ENCODE measurements around the gene ACYP2. TPM values are rescaled to one million over a fixed set of nuclear protein-coding genes. Genes with fewer than 3 reads are reported as not detected.
A peak's percentile ranks its signal among the peaks of the same experiment; 100 is the strongest.

ACYP2 gene
- total and polyA plus RNA-seq, 2 experiments from 2014 or later: 16.6 to 41.6 TPM

DNA sequence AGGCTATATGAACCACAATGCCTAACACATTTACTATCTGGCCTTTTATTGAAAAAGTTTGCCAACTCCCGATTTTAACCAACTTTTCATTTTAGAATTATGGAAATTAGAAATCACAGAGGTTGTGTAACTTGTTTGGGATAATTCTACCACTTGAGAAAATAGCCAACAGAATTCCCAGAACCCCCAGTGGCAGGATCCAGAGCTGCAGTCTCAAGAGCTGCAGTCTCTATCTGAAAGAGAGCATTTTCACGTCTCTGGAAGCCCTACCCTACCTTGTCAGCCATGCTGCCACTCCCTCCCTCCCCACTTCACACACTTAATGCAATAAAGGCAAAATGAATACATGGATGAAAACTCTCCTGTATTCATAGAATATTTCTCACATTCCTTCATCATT is 164.0 kb downstream of the ACYP2 start:
- Histone ChIP-seq H3K4me1 (ENCODE audit: insufficient read depth) (peaks cover 15% of the 10 kb centered on the region), H3K36me3 (ENCODE audit: low read depth) (no peaks in the 10 kb centered on the region)
- 90 to 100% methylated on average over 2 of the region's 2 CpGs for WGBS, 2 experiments (ENCODE audit: low coverage in 1 of 2, low lambda C conversion rate in 2 of 2, missing lambda C conversion rate in 2 of 2)

DNA sequence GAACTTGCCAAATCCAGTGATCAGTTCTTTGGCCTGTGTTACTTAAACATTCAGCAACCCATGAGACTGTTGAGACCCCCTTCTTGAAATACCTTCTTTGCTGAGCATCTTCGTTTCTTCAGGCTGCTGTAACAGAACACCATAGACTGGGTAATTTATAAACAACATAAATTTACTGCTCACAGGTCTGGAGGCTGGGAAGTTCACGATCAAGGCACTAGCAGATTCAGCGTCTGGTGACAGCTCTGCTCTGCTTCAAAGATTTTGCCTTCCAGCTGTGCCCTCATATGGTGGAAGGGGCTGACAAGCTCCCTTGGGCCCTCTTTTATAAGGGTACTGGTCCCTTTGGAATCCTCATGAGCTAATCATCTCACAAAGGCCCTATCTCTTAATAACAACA is 169.4 kb downstream of the ACYP2 start:
- DNase-seq: no peak
- in situ Hi-C loops (cut with MboI): no loop called here
- no peaks in the 10 kb centered on the region for H4K20me1 ChIP-seq (ENCODE audit: insufficient read depth)
- no peak overlapping the region for H3K9ac ChIP-seq
- no peak overlapping the region for H3K4me2 ChIP-seq (ENCODE audit: unreplicated experiment)
- no peaks in the 10 kb centered on the region for H3K9me3 ChIP-seq (ENCODE audit: low read depth)
- H3K36me3 ChIP-seq (ENCODE audit: low read depth): no peaks in the 10 kb centered on the region
- H3K9me2 ChIP-seq (ENCODE audit: insufficient read depth): no peaks in the 10 kb centered on the region
- H3K4me3 ChIP-seq: no peak overlapping the region
- H3K79me2 ChIP-seq (ENCODE audit: insufficient read depth): no peaks in the 10 kb centered on the region
- no peak overlapping the region for H3K27ac ChIP-seq
- no peaks in the 10 kb centered on the region for H3K4me1 ChIP-seq (ENCODE audit: insufficient read depth)
- 85 to 91% methylated on average over 3 of the region's 3 CpGs for WGBS, 2 experiments (ENCODE audit: low coverage in 1 of 2, low lambda C conversion rate in 2 of 2, missing lambda C conversion rate in 2 of 2)
- no peak overlapping the region for H2AFZ ChIP-seq
- H3K27me3 ChIP-seq (replicated peaks; ENCODE audit: insufficient read depth): no peaks in the 10 kb centered on the region
- no peaks in the 10 kb centered on the region for H3F3A ChIP-seq (ENCODE audit: insufficient read depth)
- no peak for TF ChIP-seq EZH2 (IDR thresholded peaks at IDR 0.05; ENCODE audit: insufficient read depth, poor library complexity, severe bottlenecking)
- TF ChIP-seq EZH2phosphoT487 (IDR thresholded peaks at IDR 0.05; ENCODE audit: insufficient read depth, low read depth): no peak

More for the DNA sequence above, 164.0 kb downstream of the ACYP2 start:
- H2AFZ ChIP-seq: no peak overlapping the region
- in situ Hi-C loops (cut with MboI): no loop called here
- H3K79me2 ChIP-seq (ENCODE audit: insufficient read depth): no peaks in the 10 kb centered on the region
- TF ChIP-seq EZH2 (IDR thresholded peaks at IDR 0.05; ENCODE audit: insufficient read depth, poor library complexity, severe bottlenecking): no peak
- no peak for TF ChIP-seq EZH2phosphoT487 (IDR thresholded peaks at IDR 0.05; ENCODE audit: insufficient read depth, low read depth)
- H3K4me2 ChIP-seq (ENCODE audit: unreplicated experiment): no peak overlapping the region
- H3F3A ChIP-seq (ENCODE audit: insufficient read depth): peaks cover 11% of the 10 kb centered on the region; the same call in 1 of the 2 replicates
- DNase-seq: no peak
- no peaks in the 10 kb centered on the region for H3K9me2 ChIP-seq (ENCODE audit: insufficient read depth)
- H3K4me3 ChIP-seq: no peak overlapping the region
- H3K9me3 ChIP-seq (ENCODE audit: low read depth): no peaks in the 10 kb centered on the region
- no peaks in the 10 kb centered on the region for H4K20me1 ChIP-seq (ENCODE audit: insufficient read depth)
- no peak overlapping the region for H3K27ac ChIP-seq
- H3K27me3 ChIP-seq (replicated peaks; ENCODE audit: insufficient read depth): no peaks in the 10 kb centered on the region
- H3K9ac ChIP-seq: no peak overlapping the region

DNA sequence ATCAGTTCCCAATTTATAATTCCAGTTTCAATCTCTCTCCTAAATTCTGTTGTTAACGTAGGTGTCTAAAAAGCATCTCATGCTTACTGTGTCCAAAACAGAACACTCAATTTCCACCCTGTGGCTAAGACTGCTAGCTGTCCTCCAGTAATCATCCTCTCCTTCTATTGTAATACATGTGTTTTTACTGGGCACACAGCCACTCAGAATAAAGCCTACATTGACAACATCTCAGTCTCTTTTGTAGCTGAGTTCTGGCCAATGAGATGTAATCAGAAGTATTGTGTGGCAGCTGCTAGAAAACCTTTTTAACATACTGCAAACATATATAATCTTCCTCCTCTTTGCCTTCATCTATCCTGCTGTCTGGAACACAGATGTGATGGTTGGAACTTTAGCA is 170.0 kb downstream of the ACYP2 start:
- Histone ChIP-seq H3K9me2 (ENCODE audit: insufficient read depth) (no peaks in the 10 kb centered on the region), H3K9me3 (ENCODE audit: low read depth) (no peaks in the 10 kb centered on the region), H3K9ac (no peak overlapping the region), H2AFZ (no peak overlapping the region), H3K27ac (no peak overlapping the region), H3K27me3 (replicated peaks; ENCODE audit: insufficient read depth) (no peaks in the 10 kb centered on the region), H3K36me3 (ENCODE audit: low read depth) (no peaks in the 10 kb centered on the region), H3K4me1 (ENCODE audit: insufficient read depth) (no peaks in the 10 kb centered on the region), H3K4me2 (ENCODE audit: unreplicated experiment) (no peak overlapping the region), H3F3A (ENCODE audit: insufficient read depth) (no peaks in the 10 kb centered on the region), H4K20me1 (ENCODE audit: insufficient read depth) (no peaks in the 10 kb centered on the region), H3K79me2 (ENCODE audit: insufficient read depth) (no peaks in the 10 kb centered on the region), H3K4me3 (no peak overlapping the region)
- in situ Hi-C loops (cut with MboI): no loop called here
- no peak for TF ChIP-seq EZH2 (IDR thresholded peaks at IDR 0.05; ENCODE audit: insufficient read depth, poor library complexity, severe bottlenecking)
- TF ChIP-seq EZH2phosphoT487 (IDR thresholded peaks at IDR 0.05; ENCODE audit: insufficient read depth, low read depth): no peak
- 86 to 96% methylated on average over 1 of the region's 1 CpG for WGBS, 2 experiments (ENCODE audit: low coverage in 1 of 2, low lambda C conversion rate in 2 of 2, missing lambda C conversion rate in 2 of 2)
- no peak for DNase-seq

DNA sequence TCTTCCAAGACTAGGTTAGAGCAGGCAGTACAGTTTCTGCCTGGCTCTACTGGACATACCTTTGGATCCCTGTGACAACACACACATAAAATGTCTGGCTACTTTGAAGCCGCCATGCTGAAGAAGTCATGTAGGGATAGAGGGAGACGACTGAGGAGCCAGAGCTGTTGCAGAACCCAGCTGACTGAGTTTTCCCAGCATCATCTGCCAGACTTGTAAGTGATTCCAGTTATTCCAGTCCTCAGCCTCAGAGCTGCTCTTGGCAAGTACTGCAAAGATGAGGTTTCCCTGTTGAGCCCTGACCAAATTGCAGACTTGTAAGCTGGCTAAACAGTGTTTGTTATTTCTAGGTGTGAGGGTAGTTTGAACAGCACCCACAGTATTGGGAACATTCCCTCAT is 172.1 kb downstream of the ACYP2 start:
- Histone ChIP-seq H3K4me1 (ENCODE audit: insufficient read depth) (no peaks in the 10 kb centered on the region), H3K9me3 (ENCODE audit: low read depth) (no peaks in the 10 kb centered on the region), H3K27ac (no peak overlapping the region), H3K4me3 (no peak overlapping the region), H3K9me2 (ENCODE audit: insufficient read depth) (no peaks in the 10 kb centered on the region), H3F3A (ENCODE audit: insufficient read depth) (no peaks in the 10 kb centered on the region), H3K27me3 (replicated peaks; ENCODE audit: insufficient read depth) (no peaks in the 10 kb centered on the region), H4K20me1 (ENCODE audit: insufficient read depth) (no peaks in the 10 kb centered on the region), H3K9ac (no peak overlapping the region), H3K36me3 (ENCODE audit: low read depth) (no peaks in the 10 kb centered on the region), H3K4me2 (ENCODE audit: unreplicated experiment) (no peak overlapping the region), H2AFZ (no peak overlapping the region), H3K79me2 (ENCODE audit: insufficient read depth) (no peaks in the 10 kb centered on the region)
- peak; percentile 14 for DNase-seq
- TF ChIP-seq EZH2 (IDR thresholded peaks at IDR 0.05; ENCODE audit: insufficient read depth, poor library complexity, severe bottlenecking) (no peak), EZH2phosphoT487 (IDR thresholded peaks at IDR 0.05; ENCODE audit: insufficient read depth, low read depth) (no peak)
- WGBS, 2 experiments (ENCODE audit: low coverage in 1 of 2, low lambda C conversion rate in 2 of 2, missing lambda C conversion rate in 2 of 2): 16 to 23% methylated on average over 2 of the region's 2 CpGs
- in situ Hi-C loops (cut with MboI): no loop called here

DNA sequence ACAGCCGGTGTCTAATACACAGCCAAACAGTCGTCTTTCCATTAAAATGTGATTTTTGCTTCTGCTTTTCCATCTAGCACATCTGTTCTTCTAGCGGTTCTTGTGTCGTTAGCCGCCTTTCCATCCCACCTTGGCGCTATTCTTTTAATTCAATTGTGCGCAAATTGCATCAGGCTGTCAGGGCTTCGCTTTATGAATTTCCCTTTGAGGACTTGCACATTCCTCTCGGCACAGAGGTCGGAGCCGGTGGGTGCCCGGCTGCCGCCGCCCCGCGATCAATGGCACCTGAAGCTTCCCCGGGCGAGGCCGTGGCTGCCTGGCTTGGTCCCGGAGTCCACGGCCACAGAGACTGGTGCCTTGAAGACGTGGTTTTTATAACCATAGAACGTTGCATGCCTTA is 174.5 kb downstream of the ACYP2 start:
- no peak overlapping the region for H3K27ac ChIP-seq
- in situ Hi-C loops (cut with MboI): no loop called here
- H3K4me1 ChIP-seq (ENCODE audit: insufficient read depth): 0 out of 2 replicates have a peak, but pooled peaks cover 5% of the 10 kb centered on the region
- H3K9ac ChIP-seq: no peak overlapping the region
- H3K9me2 ChIP-seq (ENCODE audit: insufficient read depth): no peaks in the 10 kb centered on the region
- H3F3A ChIP-seq (ENCODE audit: insufficient read depth): no peaks in the 10 kb centered on the region
- TF ChIP-seq EZH2phosphoT487 (IDR thresholded peaks at IDR 0.05; ENCODE audit: insufficient read depth, low read depth) (no peak), EZH2 (IDR thresholded peaks at IDR 0.05; ENCODE audit: insufficient read depth, poor library complexity, severe bottlenecking) (no peak)
- no peak overlapping the region for H3K4me2 ChIP-seq (ENCODE audit: unreplicated experiment)
- H3K4me3 ChIP-seq: no peak overlapping the region
- no peaks in the 10 kb centered on the region for H4K20me1 ChIP-seq (ENCODE audit: insufficient read depth)
- H3K9me3 ChIP-seq (ENCODE audit: low read depth): no peaks in the 10 kb centered on the region
- 85 to 86% methylated on average over 23 of the region's 23 CpGs for WGBS, 2 experiments (ENCODE audit: low coverage in 1 of 2, low lambda C conversion rate in 2 of 2, missing lambda C conversion rate in 2 of 2)
- no peaks in the 10 kb centered on the region for H3K79me2 ChIP-seq (ENCODE audit: insufficient read depth)
- H3K27me3 ChIP-seq (replicated peaks; ENCODE audit: insufficient read depth): no peaks in the 10 kb centered on the region
- H2AFZ ChIP-seq: no peak overlapping the region
- no peaks in the 10 kb centered on the region for H3K36me3 ChIP-seq (ENCODE audit: low read depth)
- DNase-seq: no peak

Measured in GM23248 (cell line).